HepG2 (cell line): Measurements from ENCODE around the gene DCTN3. TPM values are rescaled to one million over a fixed set of nuclear protein-coding genes. Genes with fewer than 3 reads are reported as not detected.

Source experiments
- CENPBD1 ChIP-seq: sonication (generic); formaldehyde crosslinking; IDR thresholded peaks from 2 replicates; pipeline ENCODE4 v1.8.0; 2022; ENCODE audit warnings: missing genetic modification reagents, low read depth, mild to moderate bottlenecking, borderline replicate concordance
- HOXA7 ChIP-seq: sonication (generic); formaldehyde crosslinking; IDR thresholded peaks from 2 replicates; pipeline ENCODE4 v1.8.1; 2022; ENCODE audit warnings: mild to moderate bottlenecking, missing genetic modification reagents, moderate library complexity
- SALL2 ChIP-seq: sonication (generic); formaldehyde crosslinking; IDR thresholded peaks from 2 replicates; pipeline ENCODE4 v1.8.1; 2023; ENCODE audit warnings: mild to moderate bottlenecking, missing genetic modification reagents, inconsistent platforms
- SMAD1 ChIP-seq: sonication (generic); formaldehyde crosslinking; IDR thresholded peaks from 2 replicates; pipeline ENCODE4 v1.4.0; 2020; ENCODE audit warnings: missing genetic modification reagents, low read depth, mild to moderate bottlenecking, borderline replicate concordance
- ZFP82 ChIP-seq: sonication (generic); formaldehyde crosslinking; IDR thresholded peaks from 2 replicates; pipeline ENCODE4 v1.5.1; 2020; ENCODE audit warnings: mild to moderate bottlenecking, missing genetic modification reagents, borderline replicate concordance
- ZNF318 ChIP-seq: sonication (generic); formaldehyde crosslinking; IDR thresholded peaks from 2 replicates; pipeline ENCODE4 v1.4.0; 2020; ENCODE audit warnings: mild to moderate bottlenecking, missing genetic modification reagents
- polyA plus RNA-seq, 8 experiments: library from polyadenylated mRNA; depleted of rRNA in 3 of 8; stranded (reverse) in 7 of 8; unstranded in 1 of 8; fragments of >200 nt; fragmentation: Illumina TruSeq in 4 of 8; extraction: Trizol in 4 of 8; gene quantifications; 2 replicates each; pipeline versions ENCODE4 v1.2.1 to v1.2.3, GENCODE V29; 2011 to 2016; ENCODE audit warnings: low read depth in 4 of 8, missing spikeins in 1 of 8, mixed read lengths in 1 of 8; ENCODE audit not compliant: insufficient read depth in 1 of 8
- total RNA-seq, 5 experiments: library from RNA; depleted of rRNA; stranded (reverse); fragments of >200 nt; fragmentation: Illumina TruSeq; extraction: Trizol; gene quantifications; 2 replicates each; pipeline ENCODE4 v1.2.3, GENCODE V29; 2016; ENCODE audit warnings: low read depth in 1 of 5

DCTN3 gene
- total and polyA plus RNA-seq, 2 of the 13 experiments (the other 11 are each of a cell fraction or from before 2014, with no cell fraction given) = 27.4 to 34.5 TPM

DNA sequence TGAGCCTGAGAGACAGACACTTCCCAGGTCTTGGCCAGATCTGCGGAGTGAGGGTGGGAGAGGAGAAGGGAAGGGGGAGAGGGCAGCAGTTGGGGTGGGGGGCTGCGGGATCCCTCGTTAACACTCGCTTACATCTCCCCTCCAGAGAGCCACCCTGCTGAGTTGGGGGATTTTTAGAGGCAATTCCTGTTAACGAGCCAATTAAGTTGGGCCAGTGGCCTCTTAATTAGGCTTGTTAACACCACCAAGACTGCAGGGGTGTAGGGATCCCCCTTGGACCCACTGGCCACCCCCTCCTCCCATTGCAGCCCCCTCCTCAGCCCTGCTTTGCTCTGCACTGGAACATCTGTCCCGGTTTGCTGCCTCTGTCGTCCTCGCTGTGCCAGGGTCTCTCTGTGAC, 54.4 kb downstream of the DCTN3 start (continued):
- TF ChIP-seq ZNF318 (no peak), HOXA7 (no peak), SMAD1 (CRISPR knock-in tag) (no peak), ZFP82 (CRISPR knock-in tag) (no peak), CENPBD1 (CRISPR knock-in tag) (no peak), SALL2 (CRISPR knock-in tag) (no peak)
